H1 (cell line): ENCODE measurements around the gene CAMK1. TPM values are rescaled to one million over a fixed set of nuclear protein-coding genes. Genes with fewer than 3 reads are reported as not detected.

ENCODE experiments used
- CTCF ChIA-PET: fragments of 300-600 bp; sonication (Branson Sonifier 250); formaldehyde crosslinking; loops from one replicate; lab custom pipeline; 2021; ENCODE audit not compliant: partially characterized antibody; lab: Charles Lee
- POLR2A ChIA-PET: fragments of 300-600 bp; sonication (Branson Sonifier 250); formaldehyde crosslinking; loops from one replicate; lab custom pipeline; 2021; ENCODE audit warnings: inconsistent platforms; ENCODE audit not compliant: partially characterized antibody; lab: Charles Lee
- DNase-seq, 2 experiments: peaks; one replicate each; pipeline versions ENCODE4 v3.0.0 to v3.0.0-alpha.2; 2010 to 2022; ENCODE audit warnings: low spot score in 2 of 2, low read depth in 1 of 2, mixed read lengths in 1 of 2
- FAIRE-seq: peaks from 2 replicates; lab custom pipeline; 2011; peaks lifted over from hg19 to GRCh38; lab: Jason Lieb, UNC
- H2AFZ ChIP-seq: 2 replicates; pipeline ENCODE4 v1.8.1; 2012; ENCODE audit warnings: low read length, inconsistent platforms
- H2AK5ac ChIP-seq: 2 replicates; pipeline ENCODE4 v1.6.1; 2013; ENCODE audit warnings: low read depth, low read length
- H2BK120ac ChIP-seq: replicated peaks from 2 replicates; pipeline ENCODE3; 2013; ENCODE audit warnings: low read depth, low read length, inconsistent platforms
- H2BK12ac ChIP-seq: 2 replicates; pipeline ENCODE4 v1.6.1; 2013; ENCODE audit warnings: low read depth, low read length
- H2BK15ac ChIP-seq: 2 replicates; pipeline ENCODE4 v1.6.1; 2013; ENCODE audit warnings: low read length
- H2BK20ac ChIP-seq: 2 replicates; pipeline ENCODE4 v1.6.1; 2013; ENCODE audit warnings: low read length
- H2BK5ac ChIP-seq: 2 replicates; pipeline ENCODE4 v1.6.1; 2013; ENCODE audit warnings: low read depth, low read length
- H3K14ac ChIP-seq: 2 replicates; pipeline ENCODE4 v1.6.1; 2013; ENCODE audit warnings: inconsistent platforms; ENCODE audit not compliant: insufficient read length
- H3K18ac ChIP-seq: 2 replicates; pipeline ENCODE4 v1.6.1; 2013; ENCODE audit warnings: low read length; ENCODE audit errors: extremely low read depth
- H3K23ac ChIP-seq: 2 replicates; pipeline ENCODE4 v1.6.1; 2013; ENCODE audit warnings: inconsistent platforms; ENCODE audit not compliant: insufficient read length
- H3K23me2 ChIP-seq: 2 replicates; pipeline ENCODE4 v1.6.1; 2013; ENCODE audit warnings: low read depth, low read length
- H3K27ac ChIP-seq: 2 replicates; pipeline ENCODE4 v1.6.1; 2011; ENCODE audit warnings: low read depth, low read length, inconsistent platforms
- H3K27me3 ChIP-seq, 4 experiments: replicated peaks in 1 of 4; 1 replicate in 1 of 4; 2 replicates in 3 of 4; pipeline versions ENCODE4 v1.6.1 to v1.8.1; 2011 to 2013; ENCODE audit warnings: low read length in 3 of 4, mild to moderate bottlenecking in 3 of 4, inconsistent platforms in 2 of 4, mixed read lengths in 2 of 4, moderate library complexity in 1 of 4; ENCODE audit not compliant: control insufficient read depth in 3 of 4, insufficient read depth in 3 of 4; ENCODE audit errors: extremely low read depth in 1 of 4
- H3K36me3 ChIP-seq, 4 experiments: 2 replicates each; pipeline versions ENCODE4 v1.6.1 to v1.8.1; 2011 to 2013; ENCODE audit warnings: mild to moderate bottlenecking in 4 of 4, low read length in 3 of 4, moderate library complexity in 2 of 4, control low read depth in 1 of 4, inconsistent platforms in 1 of 4; ENCODE audit not compliant: insufficient read depth in 4 of 4, control insufficient read depth in 2 of 4
- H3K4ac ChIP-seq: replicated peaks from 2 replicates; pipeline ENCODE3; 2013; ENCODE audit warnings: low read length, low read depth, mixed read lengths, inconsistent platforms; ENCODE audit not compliant: insufficient read length
- H3K4me1 ChIP-seq, 4 experiments: replicated peaks in 1 of 4; 1 replicate in 1 of 4; 2 replicates in 3 of 4; pipeline versions ENCODE4 v1.6.1 to v1.8.1; 2011 to 2013; ENCODE audit warnings: low read length in 3 of 4, inconsistent platforms in 2 of 4, mixed read lengths in 1 of 4; ENCODE audit not compliant: insufficient read depth in 4 of 4, control insufficient read depth in 3 of 4
- H3K4me2 ChIP-seq, 2 experiments: 2 replicates each; pipeline versions ENCODE4 v1.6.1 to v1.8.1; 2011 to 2013; ENCODE audit warnings: low read depth in 2 of 2, low read length in 2 of 2, control low read depth in 1 of 2, inconsistent platforms in 1 of 2, mild to moderate bottlenecking in 1 of 2; ENCODE audit not compliant: insufficient read depth in 1 of 2
- H3K4me3 ChIP-seq, 4 experiments: fragments of 200-600, 300-600 bp in 1 of 4; sonication (generic), shearing (Covaris generic), sonication (Bioruptor Twin) in 1 of 4; 2 replicates each; pipeline versions ENCODE4 v1.5.1 to v1.8.1; 2011 to 2016; ENCODE audit warnings: low read length in 4 of 4, low read depth in 3 of 4, control low read depth in 2 of 4, inconsistent platforms in 2 of 4, mild to moderate bottlenecking in 2 of 4, mixed read lengths in 1 of 4, moderate library complexity in 1 of 4; ENCODE audit not compliant: insufficient read depth in 2 of 4; ENCODE audit errors: extremely low read depth in 1 of 4
- H3K56ac ChIP-seq: replicated peaks from 2 replicates; pipeline ENCODE3; 2013; ENCODE audit warnings: low read depth, mild to moderate bottlenecking, mixed read lengths, low read length, inconsistent platforms; ENCODE audit not compliant: insufficient read length
- H3K79me1 ChIP-seq: 2 replicates; pipeline ENCODE4 v1.6.1; 2013; ENCODE audit warnings: low read depth, low read length, control low read depth
- H3K79me2 ChIP-seq, 2 experiments: 2 replicates each; pipeline versions ENCODE4 v1.6.1 to v1.8.1; 2012 to 2013; ENCODE audit warnings: low read length in 2 of 2, mild to moderate bottlenecking in 2 of 2, inconsistent platforms in 1 of 2; ENCODE audit not compliant: insufficient read depth in 2 of 2, control insufficient read depth in 1 of 2
- H3K9ac ChIP-seq, 4 experiments: replicated peaks in 1 of 4; 1 replicate in 1 of 4; 2 replicates in 3 of 4; pipeline versions ENCODE4 v1.6.1 to v1.8.1; 2011 to 2013; ENCODE audit warnings: low read depth in 3 of 4, low read length in 3 of 4, control low read depth in 2 of 4, mild to moderate bottlenecking in 2 of 4, moderate library complexity in 2 of 4, inconsistent platforms in 1 of 4; ENCODE audit errors: extremely low read depth in 1 of 4
- H3K9me3 ChIP-seq, 2 experiments: 2 replicates each; pipeline versions ENCODE4 v1.6.1 to v1.8.1; 2012 to 2013; ENCODE audit warnings: mild to moderate bottlenecking in 2 of 2, moderate library complexity in 2 of 2, control low read depth in 1 of 2, inconsistent platforms in 1 of 2, low read depth in 1 of 2, low read length in 1 of 2, mixed read lengths in 1 of 2; ENCODE audit not compliant: insufficient read depth in 2 of 2
- H4K20me1 ChIP-seq, 2 experiments: replicated peaks in 1 of 2; 2 replicates each; pipeline versions ENCODE3 to v1.8.1; 2011 to 2013; ENCODE audit warnings: inconsistent platforms in 2 of 2, low read length in 2 of 2, mild to moderate bottlenecking in 1 of 2; ENCODE audit not compliant: insufficient read depth in 2 of 2, control insufficient read depth in 1 of 2
- H4K5ac ChIP-seq: 2 replicates; pipeline ENCODE4 v1.6.1; 2013; ENCODE audit warnings: low read length, low read depth, mixed read lengths, inconsistent platforms; ENCODE audit not compliant: insufficient read length
- H4K8ac ChIP-seq: 2 replicates; pipeline ENCODE4 v1.8.0; 2013; ENCODE audit warnings: mild to moderate bottlenecking, moderate library complexity, low read length, inconsistent platforms; ENCODE audit not compliant: insufficient read depth; ENCODE audit errors: extremely low read depth
- H4K91ac ChIP-seq: replicated peaks from 2 replicates; pipeline ENCODE3; 2013; ENCODE audit warnings: low read length, mixed read lengths, inconsistent platforms; ENCODE audit not compliant: insufficient read length
- BRCA1 ChIP-seq: IDR thresholded peaks from 2 replicates; pipeline ENCODE4 v1.6.1; 2012; ENCODE audit warnings: low read depth, low read length, improper control_type of control experiment
- KDM4A ChIP-seq: IDR thresholded peaks from one replicate; pipeline ENCODE4 v1.7.1; 2012; ENCODE audit warnings: low read depth, mild to moderate bottlenecking, moderate library complexity, low read length, inconsistent platforms; ENCODE audit not compliant: severe bottlenecking
- SIN3A ChIP-seq, 2 experiments: IDR thresholded peaks in 1 of 2; conservative IDR thresholded peaks in 1 of 2; 2 replicates each; pipeline ENCODE4 v1.6.1; 2011 to 2012; ENCODE audit warnings: low read length in 2 of 2, improper control_type of control experiment in 1 of 2, low read depth in 1 of 2, mild to moderate bottlenecking in 1 of 2
- WGBS, 2 experiments: shearing (Covaris generic) in 1 of 2; methylation state at CpG; one replicate each; pipeline versions ENCODE4 v1.1.6 to v1.1.7; 2013 to 2015; ENCODE audit warnings: low lambda C conversion rate in 2 of 2, mixed read lengths in 2 of 2, inconsistent platforms in 1 of 2, low coverage in 1 of 2, missing lambda C conversion rate in 1 of 2; ENCODE audit not compliant: insufficient replicate concordance in 2 of 2, insufficient coverage in 1 of 2, insufficient read length in 1 of 2; ENCODE audit errors: extremely low coverage in 1 of 2, missing lambda C conversion rate in 1 of 2; 5-methylcytosine and 5-hydroxymethylcytosine counted together
- polyA plus RNA-seq, 7 experiments: library from polyadenylated mRNA; depleted of rRNA in 3 of 7; stranded (reverse) in 5 of 7; unstranded in 2 of 7; fragments of >200 nt in 5 of 7; fragments of 200-250 nt in 2 of 7; gene quantifications; 1 replicate in 5 of 7; 2 replicates in 1 of 7; 4 replicates in 1 of 7; pipeline versions ENCODE4 v1.2.1 to v1.2.3, GENCODE V29; 2011 to 2013; ENCODE audit warnings: missing spikeins in 2 of 7, mixed read lengths in 2 of 7
- total RNA-seq: library from RNA; stranded (reverse); fragmentation: NEBNext Ultra II Directional; extraction: Animal tissue kit (Norgen Biotek cat#: 25700); gene quantifications from 2 replicates; pipeline ENCODE4 v1.2.1, GENCODE V29; 2021
- TF ChIP-seq, protein P1 (sequence below): IDR thresholded peaks from 2 replicates; pipeline ENCODE4 v1.6.1; 2012; ENCODE audit warnings: low read length, inconsistent platforms

CAMK1 gene
- total and polyA plus RNA-seq, 2 of the 8 experiments (the other 6 are each of a cell fraction or from before 2014, with no cell fraction given), result 4.9 to 5.1 TPM

DNA sequence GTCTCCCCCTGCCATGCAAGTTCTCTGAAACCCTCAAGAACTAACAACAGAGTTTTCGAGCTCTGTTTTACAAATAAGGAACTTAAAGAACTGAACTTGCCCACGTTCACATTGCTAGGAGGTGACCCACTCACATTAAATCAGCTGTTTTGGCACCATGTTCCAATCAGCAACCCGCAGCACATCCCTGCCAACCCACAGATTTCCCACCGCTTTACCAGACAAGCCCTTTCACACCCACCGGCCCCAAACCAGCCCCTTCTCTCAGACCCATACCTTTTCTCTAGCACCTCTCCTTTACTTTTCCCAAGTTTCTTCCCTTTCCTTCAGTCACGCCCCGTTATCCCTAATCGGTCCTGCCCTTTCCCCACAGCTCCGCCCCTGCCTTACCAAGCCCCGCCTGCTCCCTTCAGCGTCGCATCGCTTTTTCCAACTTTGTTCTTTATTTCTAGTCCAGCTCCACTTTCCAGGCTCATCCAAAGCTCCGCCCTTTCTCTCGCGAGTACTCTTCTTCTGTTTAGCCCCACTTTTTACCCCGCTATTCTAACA is 39.0 kb downstream of the CAMK1 start:
- Histone ChIP-seq H4K5ac (peak overlapping the region; percentile 20), H3K56ac (no peak overlapping the region), H3K4me1 (peaks cover 0 to 8% (median 6%) of the 10 kb centered on the region in 4 experiments; a peak in 6 of 7 replicates), H2AFZ (peak overlapping the region; percentile 93), H2BK12ac (no peak overlapping the region), H3K23me2 (peaks cover 8% of the 10 kb centered on the region), H2AK5ac (no peak overlapping the region), H4K8ac (no peak overlapping the region), H3K23ac (no peak overlapping the region), H4K91ac (no peak overlapping the region), H2BK20ac (0 out of 2 replicates have a peak overlapping the region, but pooled peaks have one; percentile 1), H3K9me3 (no peaks in the 10 kb centered on the region), H3K27ac (no peak overlapping the region), H3K4me3 (peak overlapping the region; percentile 52 to 94 (median 68)), H3K9ac (peak overlapping the region in 1 of 4 experiments; percentile 56; a peak in 2 of 7 replicates), H2BK120ac (no peak overlapping the region), H3K79me2 (peaks cover 13 to 26% of the 10 kb centered on the region in 2 experiments), H3K4ac (no peak overlapping the region), H4K20me1 (peaks cover 3 to 18% of the 10 kb centered on the region in 2 experiments), H3K79me1 (peaks cover 22% of the 10 kb centered on the region), H3K36me3 (peaks cover 5 to 17% (median 8%) of the 10 kb centered on the region in 4 experiments; a peak in 6 of 8 replicates), H3K27me3 (no peaks in the 10 kb centered on the region), H3K14ac (no peak overlapping the region), H2BK15ac (peak overlapping the region; percentile 40; the same call in 1 of the 2 replicates), H3K4me2 (peak overlapping the region; percentile 74 to 86), H3K18ac (no peak overlapping the region; the same call in 1 of the 2 replicates), H2BK5ac (no peak overlapping the region)
- POLR2A ChIA-PET, result interaction anchor here (0.6 to 8.4 kb wide), 12 partner anchors 12 to 354 kb away, joined by 3 to 60 read pairs (median 5); partner anchors contain the start of genes ARPC4, CPNE9, OGG1 and SETD5
- FAIRE-seq, result no peak
- CTCF ChIA-PET, result interaction anchor here (0.6 to 8.6 kb wide), 6 partner anchors 9 to 228 kb away, joined by 3 to 109 read pairs (median 4); no protein-coding TSS in a partner anchor
- 7% methylated on average over 15 of the region's 17 CpGs; no CpG with 5 or more reads in 1 of the 2 experiments for WGBS, 2 experiments
- TF ChIP-seq SIN3A (conservative IDR thresholded peaks at IDR 0.05 in 1 of 2, IDR thresholded peaks at IDR 0.05 in 1 of 2; ENCODE audit: low read depth in 1 of 2, low read length in 2 of 2) (no peak), KDM4A (peak; percentile 39), BRCA1 (no peak)
- TF ChIP-seq, protein P1, sequence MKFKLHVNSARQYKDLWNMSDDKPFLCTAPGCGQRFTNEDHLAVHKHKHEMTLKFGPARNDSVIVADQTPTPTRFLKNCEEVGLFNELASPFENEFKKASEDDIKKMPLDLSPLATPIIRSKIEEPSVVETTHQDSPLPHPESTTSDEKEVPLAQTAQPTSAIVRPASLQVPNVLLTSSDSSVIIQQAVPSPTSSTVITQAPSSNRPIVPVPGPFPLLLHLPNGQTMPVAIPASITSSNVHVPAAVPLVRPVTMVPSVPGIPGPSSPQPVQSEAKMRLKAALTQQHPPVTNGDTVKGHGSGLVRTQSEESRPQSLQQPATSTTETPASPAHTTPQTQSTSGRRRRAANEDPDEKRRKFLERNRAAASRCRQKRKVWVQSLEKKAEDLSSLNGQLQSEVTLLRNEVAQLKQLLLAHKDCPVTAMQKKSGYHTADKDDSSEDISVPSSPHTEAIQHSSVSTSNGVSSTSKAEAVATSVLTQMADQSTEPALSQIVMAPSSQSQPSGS, result peak; percentile 11; the same call in 1 of the 2 replicates
- DNase-seq, result peak; percentile 46 to 85
